AG04450 (cell line): ENCODE data around the gene SAA1. TPM values are rescaled to one million over a fixed set of nuclear protein-coding genes. Genes with fewer than 3 reads are reported as not detected.

Experiments
- CTCF ChIA-PET: fragments of 300-600, 350-600 bp; formaldehyde crosslinking; extraction: SDS; loops from one replicate; lab custom pipeline; 2022; ENCODE audit warnings: antibody characterized with exemption, inconsistent platforms; lab: Charles Lee
- POLR2A ChIA-PET: fragments of 350-600 bp; formaldehyde crosslinking; extraction: SDS; loops from one replicate; lab custom pipeline; 2021; ENCODE audit warnings: antibody characterized with exemption, inconsistent platforms; lab: Yijun Ruan, JAX
- DNase-seq: peaks from one replicate; pipeline ENCODE4 v3.0.0-alpha.2; 2011; ENCODE audit warnings: low read depth, low spot score
- H3K27ac ChIP-seq: one replicate; pipeline ENCODE4 v1.5.1; 2012; ENCODE audit warnings: low read depth, low read length, control low read depth
- H3K27me3 ChIP-seq: one replicate; pipeline ENCODE4 v1.6.0; 2012; ENCODE audit warnings: low read length; ENCODE audit not compliant: control insufficient read depth, insufficient read depth
- H3K4me3 ChIP-seq: 2 replicates; pipeline ENCODE4 v1.5.1; 2011; ENCODE audit warnings: mild to moderate bottlenecking, low read depth, low read length, control low read depth
- H3K9me3 ChIP-seq: 2 replicates; pipeline ENCODE4 v1.5.1; 2012; ENCODE audit warnings: low read length; ENCODE audit not compliant: control insufficient read depth, insufficient read depth
- CTCF ChIP-seq: IDR thresholded peaks from 2 replicates; pipeline ENCODE4 v1.5.1; 2011; ENCODE audit warnings: low read depth, low read length, control low read depth, inconsistent platforms
- polyA plus RNA-seq: library from polyadenylated mRNA; depleted of rRNA; stranded (reverse); fragments of >200 nt; gene quantifications from 2 replicates; pipeline ENCODE4 v1.2.3, GENCODE V29; 2011

SAA1 gene
- polyA plus RNA-seq, 1 experiment, result not detected

- no peak for DNase-seq
- no peaks in the 10 kb centered on the region for H3K27me3 ChIP-seq
- POLR2A ChIA-PET, result interaction anchor here (0.6 to 2.5 kb wide), 2 partner anchors 10 to 80 kb away, joined by 3 to 14 read pairs; partner anchors contain the start of genes GTF2H1 and HPS5
These were observed 45.9 kb downstream of the SAA1 start for GRCh38 chr11:18312012-18312411.

GRCh38 chr11:18312663-18313420 is 46.8 kb downstream of the SAA1 start:
- DNase-seq, result peak; percentile 8
- Histone ChIP-seq H3K27ac (no peak overlapping the region), H3K9me3 (no peaks in the 10 kb centered on the region), H3K27me3 (no peaks in the 10 kb centered on the region), H3K4me3 (no peak overlapping the region)
- ChIA-PET CTCF (interaction anchor here (2.1 kb wide), 1 partner anchor 9 kb away, joined by 10 read pairs; the partner anchor contains the start of gene HPS5), POLR2A (interaction anchor here (1.9 to 2.5 kb wide), 2 partner anchors 9 to 82 kb away, joined by 14 to 18 read pairs; partner anchors contain the start of genes GTF2H1, HPS5 and LDHA)
- TF ChIP-seq CTCF, result no peak

More at GRCh38 chr11:18312012-18312411, 45.9 kb downstream of the SAA1 start:
- Histone ChIP-seq H3K9me3 (no peaks in the 10 kb centered on the region), H3K4me3 (no peak overlapping the region), H3K27ac (no peak overlapping the region)
- CTCF ChIA-PET, result interaction anchor here (2.1 kb wide), 1 partner anchor 9 kb away, joined by 10 read pairs; the partner anchor contains the start of gene HPS5
- no peak for TF ChIP-seq CTCF

- TF ChIP-seq CTCF, result no peak
- POLR2A ChIA-PET, result interaction anchor here (0.6 to 1.9 kb wide), 2 partner anchors 81 to 199 kb away, joined by 5 to 18 read pairs; partner anchors contain the start of gene LDHA
- CTCF ChIA-PET, result no interaction called here
- Histone ChIP-seq H3K9me3 (no peaks in the 10 kb centered on the region), H3K27ac (no peak overlapping the region), H3K4me3 (no peak overlapping the region), H3K27me3 (no peaks in the 10 kb centered on the region)
- no peak for DNase-seq
These were observed 48.1 kb downstream of the SAA1 start for GRCh38 chr11:18313965-18314763.

- ChIA-PET POLR2A (interaction anchor here (0.6 kb wide), 1 partner anchor 198 kb away, joined by 5 read pairs; no protein-coding TSS in a partner anchor), CTCF (no interaction called here)
- no peak overlapping the region for H3K4me3 ChIP-seq
- H3K27me3 ChIP-seq, result no peaks in the 10 kb centered on the region
- no peak for TF ChIP-seq CTCF
- DNase-seq, result no peak
- H3K27ac ChIP-seq, result no peak overlapping the region
- no peaks in the 10 kb centered on the region for H3K9me3 ChIP-seq
These were observed 48.9 kb downstream of the SAA1 start for GRCh38 chr11:18314784-18315523.
